Measurements from ENCODE around the gene RAB3IL1. TPM values are rescaled to one million over a fixed set of nuclear protein-coding genes. Genes with fewer than 3 reads are reported as not detected.

Gene RAB3IL1
- total RNA-seq, 4 donors from 2014 or later, result 6.1 to 10.9 (median 7.8) TPM

DNA sequence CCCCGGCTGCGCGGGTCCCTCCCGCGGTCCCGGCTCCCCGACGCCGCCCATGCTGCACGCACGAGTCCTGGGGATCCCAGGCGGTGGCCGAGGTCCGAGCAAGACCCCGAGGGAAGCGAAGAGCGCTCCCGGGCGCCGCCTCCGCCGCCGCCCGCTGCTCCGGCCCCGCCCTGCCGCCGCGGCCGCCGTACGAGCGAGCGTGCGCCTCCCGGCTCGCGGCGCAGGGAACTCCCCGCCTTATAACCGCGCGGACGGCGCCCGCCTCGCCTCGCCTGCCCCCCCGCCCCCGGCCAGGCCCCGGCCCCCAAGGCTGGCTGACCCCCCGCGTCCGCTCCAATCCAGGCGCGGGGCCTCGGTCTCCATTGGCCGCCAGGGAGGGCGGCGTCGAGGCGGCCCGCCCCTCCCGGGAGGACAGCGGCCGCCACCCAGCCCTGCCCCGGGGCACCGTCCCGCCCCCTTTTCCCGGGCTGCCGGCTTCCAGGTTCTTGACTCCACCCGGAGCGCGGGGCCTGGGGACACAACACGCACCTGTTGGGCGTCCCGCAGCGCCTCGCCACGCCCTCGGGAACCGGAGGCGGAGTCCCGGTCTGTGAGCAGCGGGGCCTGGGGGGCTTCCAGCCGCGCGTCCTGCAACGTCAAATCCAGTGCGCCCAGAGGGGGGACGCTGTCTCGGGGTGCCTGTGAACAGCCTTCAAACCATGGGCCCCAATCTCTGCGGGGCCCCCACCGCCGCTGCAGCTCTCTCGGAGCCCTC is 25.9 kb downstream of the RAB3IL1 start, which contains the start of gene FADS3:
FADS3 (minus strand) TSS at position 215 of the 754 bp plus-strand sequence; CDS start at position 51, 164 bp downstream.
- TF ChIP-seq, protein P1, sequence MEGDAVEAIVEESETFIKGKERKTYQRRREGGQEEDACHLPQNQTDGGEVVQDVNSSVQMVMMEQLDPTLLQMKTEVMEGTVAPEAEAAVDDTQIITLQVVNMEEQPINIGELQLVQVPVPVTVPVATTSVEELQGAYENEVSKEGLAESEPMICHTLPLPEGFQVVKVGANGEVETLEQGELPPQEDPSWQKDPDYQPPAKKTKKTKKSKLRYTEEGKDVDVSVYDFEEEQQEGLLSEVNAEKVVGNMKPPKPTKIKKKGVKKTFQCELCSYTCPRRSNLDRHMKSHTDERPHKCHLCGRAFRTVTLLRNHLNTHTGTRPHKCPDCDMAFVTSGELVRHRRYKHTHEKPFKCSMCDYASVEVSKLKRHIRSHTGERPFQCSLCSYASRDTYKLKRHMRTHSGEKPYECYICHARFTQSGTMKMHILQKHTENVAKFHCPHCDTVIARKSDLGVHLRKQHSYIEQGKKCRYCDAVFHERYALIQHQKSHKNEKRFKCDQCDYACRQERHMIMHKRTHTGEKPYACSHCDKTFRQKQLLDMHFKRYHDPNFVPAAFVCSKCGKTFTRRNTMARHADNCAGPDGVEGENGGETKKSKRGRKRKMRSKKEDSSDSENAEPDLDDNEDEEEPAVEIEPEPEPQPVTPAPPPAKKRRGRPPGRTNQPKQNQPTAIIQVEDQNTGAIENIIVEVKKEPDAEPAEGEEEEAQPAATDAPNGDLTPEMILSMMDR (IDR thresholded peaks at IDR 0.05), result no peak
- no peak for TF ChIP-seq POLR2A (IDR thresholded peaks at IDR 0.05)
- 0 to 1% methylated on average over 1 to 27 of the region's 96 CpGs for WGBS, 2 donors
- H3K4me3 ChIP-seq (ENCODE audit: low read depth, poor library complexity, severe bottlenecking), result peak within 1 kb of the TSS; percentile 50
- intact Hi-C loops (cut with DNase I; ENCODE audit: low total_unique reads), result no loop called here
- peak; percentile 67 to 96 for DNase-seq (ENCODE audit: low spot score in 2 of 2)

DNA sequence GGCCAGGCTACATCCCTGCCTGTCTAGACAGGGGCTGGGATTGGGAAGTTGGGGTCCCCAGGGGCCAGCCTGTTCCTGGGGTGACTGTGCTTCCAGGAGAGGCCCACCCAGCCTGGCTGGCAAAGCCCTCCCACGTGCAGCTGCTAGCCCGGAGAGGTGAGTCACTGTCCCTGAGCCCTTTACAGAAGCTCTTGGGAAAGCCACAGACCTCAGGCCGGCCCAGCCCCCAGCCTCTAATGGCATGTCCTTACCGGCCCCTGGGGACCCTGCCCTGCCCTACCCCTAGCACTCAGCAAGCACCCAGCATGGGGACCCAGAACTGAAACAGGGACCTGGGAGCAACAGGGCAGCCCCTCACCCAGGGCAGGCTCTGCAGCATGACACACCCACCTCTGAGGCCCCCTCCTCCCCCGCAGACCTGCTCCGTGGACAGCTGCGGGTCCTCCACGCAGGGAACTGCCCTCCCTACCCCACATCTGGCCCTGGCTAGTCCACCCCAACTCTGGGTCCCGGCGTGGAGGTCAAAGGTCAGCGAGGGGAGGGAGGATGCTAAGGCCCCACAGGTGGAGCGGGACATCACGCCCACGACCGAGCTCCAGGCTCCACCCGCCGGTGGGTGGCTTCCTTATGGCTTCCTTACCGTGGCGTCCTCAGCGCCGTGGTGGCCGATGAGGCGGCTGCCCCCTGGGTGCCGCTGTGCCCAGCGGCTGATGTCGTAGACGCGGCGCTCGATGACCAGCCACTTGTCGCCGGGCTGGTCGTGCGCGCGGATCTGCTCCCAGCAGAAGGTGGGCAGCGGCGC is 26.6 kb downstream of the RAB3IL1 start:
- DNase-seq (ENCODE audit: low spot score in 2 of 2), result peak; percentile 36 to 94
- H3K4me3 ChIP-seq (ENCODE audit: low read depth, poor library complexity, severe bottlenecking), result peak overlapping the region; percentile 50
- 2 to 4% methylated on average over 11 to 36 of the region's 38 CpGs for WGBS, 2 donors
- intact Hi-C loops (cut with DNase I; ENCODE audit: low total_unique reads), result no loop called here
- TF ChIP-seq POLR2A (IDR thresholded peaks at IDR 0.05), result no peak
- TF ChIP-seq, protein P1 (IDR thresholded peaks at IDR 0.05), result no peak

DNA sequence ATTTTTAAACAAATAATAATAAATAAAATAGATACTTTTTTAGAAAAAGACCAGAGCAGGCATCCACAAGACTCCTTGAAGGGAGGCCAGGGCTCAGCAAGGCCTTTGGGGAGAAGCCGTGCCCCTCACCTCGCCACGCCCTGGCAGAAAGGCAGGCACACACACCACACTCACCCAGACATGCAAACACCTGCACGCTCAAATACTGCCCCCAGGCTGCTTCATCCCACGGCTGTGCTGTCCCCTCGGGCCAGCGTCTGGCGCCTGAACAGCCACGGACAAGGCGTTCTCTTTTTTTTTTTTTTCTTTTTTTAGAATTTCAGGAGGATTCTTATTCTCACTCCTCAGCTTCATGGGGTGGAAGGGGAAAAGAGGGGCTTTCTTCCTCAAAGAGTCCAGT is 27.5 kb downstream of the RAB3IL1 start:
- no peak for TF ChIP-seq POLR2A (IDR thresholded peaks at IDR 0.05)
- TF ChIP-seq, protein P1 (IDR thresholded peaks at IDR 0.05), result no peak
- DNase-seq (ENCODE audit: low spot score in 2 of 2), result no peak
- no peak overlapping the region for H3K4me3 ChIP-seq (ENCODE audit: low read depth, poor library complexity, severe bottlenecking)
- 56 to 59% methylated on average over 10 of the region's 10 CpGs for WGBS, 2 donors
- intact Hi-C loops (cut with DNase I; ENCODE audit: low total_unique reads), result no loop called here

DNA sequence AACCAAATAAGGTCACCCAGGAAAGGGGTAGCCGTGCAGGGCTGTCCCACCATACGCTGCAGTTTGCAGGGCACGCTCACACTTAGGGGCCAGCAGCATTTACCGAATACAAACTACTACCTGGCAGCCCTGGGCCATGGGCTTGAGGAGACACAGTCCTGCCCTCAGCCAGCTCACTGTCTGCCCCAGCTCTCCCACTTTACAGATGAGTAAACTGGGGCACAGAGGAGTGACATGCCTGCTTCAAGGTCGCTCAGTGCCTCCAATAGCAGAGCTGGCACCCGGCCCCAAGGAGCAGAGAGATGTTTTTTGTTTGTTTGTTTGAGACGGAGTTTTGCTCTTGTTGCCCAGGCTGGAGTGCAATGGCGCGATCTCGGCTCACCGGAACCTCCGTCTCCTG is 28.8 kb downstream of the RAB3IL1 start:
- no peak overlapping the region for H3K4me3 ChIP-seq (ENCODE audit: low read depth, poor library complexity, severe bottlenecking)
- TF ChIP-seq, protein P1 (IDR thresholded peaks at IDR 0.05), result no peak
- TF ChIP-seq POLR2A (IDR thresholded peaks at IDR 0.05), result no peak
- 92 to 96% methylated on average over 12 of the region's 12 CpGs for WGBS, 2 donors
- no peak for DNase-seq (ENCODE audit: low spot score in 2 of 2)
- intact Hi-C loops (cut with DNase I; ENCODE audit: low total_unique reads), result no loop called here

DNA sequence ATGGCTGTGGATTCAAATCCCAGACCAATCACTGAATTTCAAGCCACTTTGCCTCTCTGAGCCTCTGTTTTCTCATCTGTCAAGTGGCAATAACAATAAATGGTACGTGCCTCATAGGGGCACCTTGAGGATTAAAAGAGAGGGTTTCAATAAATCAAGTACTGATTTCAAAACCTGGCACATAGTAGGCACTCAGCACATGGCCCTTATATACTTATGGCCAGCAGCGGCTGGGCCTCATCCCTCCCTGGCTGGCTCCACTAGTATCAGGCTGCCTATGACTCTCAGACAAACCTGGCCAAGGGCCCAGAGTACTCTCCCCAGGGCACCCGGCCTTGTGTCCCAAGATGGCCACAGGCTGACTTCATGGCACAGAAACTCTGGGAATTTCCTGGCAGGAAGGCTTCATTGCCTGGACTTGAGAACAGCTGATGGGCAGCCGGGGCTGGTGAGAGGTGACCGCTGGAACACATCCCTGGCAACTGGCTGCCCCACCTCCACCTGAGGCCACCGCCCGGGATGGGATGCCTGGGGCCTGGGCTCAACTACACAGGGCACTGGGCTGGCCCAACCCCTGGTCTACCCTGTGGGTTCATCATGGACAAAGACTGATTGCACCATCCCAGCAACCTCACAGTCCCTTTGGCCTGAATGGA is 29.4 kb downstream of the RAB3IL1 start:
- 76 to 85% methylated on average over 7 of the region's 7 CpGs for WGBS, 2 donors
- no peak overlapping the region for H3K4me3 ChIP-seq (ENCODE audit: low read depth, poor library complexity, severe bottlenecking)
- DNase-seq (ENCODE audit: low spot score in 2 of 2), result peak in 1 of 2 donors; percentile 94
- intact Hi-C loops (cut with DNase I; ENCODE audit: low total_unique reads), result no loop called here
- no peak for TF ChIP-seq POLR2A (IDR thresholded peaks at IDR 0.05)
- TF ChIP-seq, protein P1 (IDR thresholded peaks at IDR 0.05), result no peak
